Stimulated activated CD4-positive, alpha-beta T cell treated with anti-CD3 and anti-CD28 coated beads, Interleukin-15, amount 100 ng/mL, for 24 hours (primary cell): Measurements from ENCODE around the gene MESD.

Experiments
- DNase-seq: peaks from one replicate; pipeline ENCODE4 v3.0.0-alpha.2; 2020

MESD gene

GRCh38 chr15:80931721-80932512 is 57.7 kb downstream of the MESD start:
- DNase-seq, result no peak

- no peak for DNase-seq
Measured at GRCh38 chr15:80931191-80931590, 58.4 kb downstream of the MESD start.

- DNase-seq, result no peak
Measured at GRCh38 chr15:80929689-80930088, 59.9 kb downstream of the MESD start.

GRCh38 chr15:80929225-80929624 is 60.4 kb downstream of the MESD start:
- no peak for DNase-seq

GRCh38 chr15:80926126-80926525 is 63.5 kb downstream of the MESD start:
- no peak for DNase-seq

GRCh38 chr15:80925597-80926059 is 64.0 kb downstream of the MESD start:
- no peak for DNase-seq

GRCh38 chr15:80924278-80924677 is 65.3 kb downstream of the MESD start:
- DNase-seq, result no peak

- no peak for DNase-seq
Measured at GRCh38 chr15:80923668-80924067, 66.0 kb downstream of the MESD start.

- DNase-seq, result no peak
Measured at GRCh38 chr15:80921736-80922410, 67.7 kb downstream of the MESD start.

- DNase-seq, result peak; percentile 36
Measured at GRCh38 chr15:80920271-80920699, 69.3 kb downstream of the MESD start.

- DNase-seq, result no peak
Measured at GRCh38 chr15:80918196-80918783, 71.3 kb downstream of the MESD start.

- DNase-seq, result no peak
Measured at GRCh38 chr15:80916056-80916455, 73.6 kb downstream of the MESD start.

- no peak for DNase-seq
Measured at GRCh38 chr15:80915472-80915871, 74.1 kb downstream of the MESD start.

GRCh38 chr15:80913541-80913940 is 76.1 kb downstream of the MESD start:
- no peak for DNase-seq

- no peak for DNase-seq
Measured at GRCh38 chr15:80912673-80913072, 76.9 kb downstream of the MESD start.

GRCh38 chr15:80911821-80912220 is 77.8 kb downstream of the MESD start:
- no peak for DNase-seq

GRCh38 chr15:80906159-80906766 is 83.4 kb downstream of the MESD start:
- DNase-seq, result no peak

- DNase-seq, result no peak
Measured at GRCh38 chr15:80904998-80905397, 84.6 kb downstream of the MESD start.

- no peak for DNase-seq
Measured at GRCh38 chr15:80902298-80902801, 87.3 kb downstream of the MESD start.

- no peak for DNase-seq
Measured at GRCh38 chr15:80898040-80898439, 91.6 kb downstream of the MESD start.
